CD4-positive, alpha-beta memory T cell (primary cell): ENCODE data around the gene CLSTN1. TPM values are rescaled to one million over a fixed set of nuclear protein-coding genes. Genes with fewer than 3 reads are reported as not detected.

Source experiments
- CTCF ChIA-PET: fragments of 350-600 bp; sonication (Branson Sonifier 250); formaldehyde crosslinking; loops from one replicate; lab custom pipeline; 2021; ENCODE audit warnings: inconsistent platforms; ENCODE audit not compliant: partially characterized antibody; lab: Charles Lee
- POLR2A ChIA-PET: fragments of 350-600 bp; sonication (Branson Sonifier 250); formaldehyde crosslinking; loops from one replicate; lab custom pipeline; 2021; ENCODE audit not compliant: partially characterized antibody; lab: Charles Lee
- DNase-seq, 5 donors: peaks; one replicate each; pipeline versions ENCODE4 v3.0.0 to v3.0.0-alpha.2; 2020 to 2022; ENCODE audit warnings: mixed read lengths in 1 of 5
- H3K27ac ChIP-seq: one replicate; pipeline ENCODE4 v1.7.0; 2013; ENCODE audit warnings: low read depth, low read length
- H3K27me3 ChIP-seq: 2 replicates; pipeline ENCODE4 v1.7.0; 2013; ENCODE audit warnings: mild to moderate bottlenecking, low read length, moderate library complexity; ENCODE audit not compliant: insufficient read depth
- H3K36me3 ChIP-seq: 2 replicates; pipeline ENCODE4 v1.7.0; 2013; ENCODE audit warnings: mild to moderate bottlenecking, low read length, moderate library complexity; ENCODE audit not compliant: insufficient read depth
- H3K4me1 ChIP-seq: 2 replicates; pipeline ENCODE4 v1.7.0; 2013; ENCODE audit warnings: mild to moderate bottlenecking, low read length, moderate library complexity; ENCODE audit not compliant: insufficient read depth
- H3K4me3 ChIP-seq, 2 donors: one replicate each; pipeline ENCODE4 v1.7.0; 2013; ENCODE audit warnings: low read length in 2 of 2, mild to moderate bottlenecking in 1 of 2
- H3K9me3 ChIP-seq, 2 donors: one replicate each; pipeline ENCODE4 v1.7.0; 2013; ENCODE audit warnings: low read length in 2 of 2, control low read depth in 1 of 2; ENCODE audit not compliant: control insufficient read depth in 1 of 2
- H3K27ac Mint-ChIP-seq, 7 donors: one replicate each; pipeline ENCODE4 v1.8.0; 2020 to 2021; ENCODE audit warnings: mixed read lengths in 7 of 7, mild to moderate bottlenecking in 6 of 7, inconsistent platforms in 3 of 7, moderate library complexity in 3 of 7
- H3K27me3 Mint-ChIP-seq, 2 donors: one replicate each; pipeline ENCODE4 v1.8.0; 2020 to 2021; ENCODE audit warnings: mixed read lengths in 2 of 2
- H3K36me3 Mint-ChIP-seq, 2 donors: one replicate each; pipeline ENCODE4 v1.8.0; 2020 to 2021; ENCODE audit warnings: mixed read lengths in 2 of 2, inconsistent platforms in 1 of 2, mild to moderate bottlenecking in 1 of 2
- H3K4me1 Mint-ChIP-seq, 4 donors: one replicate each; pipeline ENCODE4 v1.8.0; 2020 to 2021; ENCODE audit warnings: mixed read lengths in 4 of 4, mild to moderate bottlenecking in 1 of 4
- H3K4me3 Mint-ChIP-seq, 8 donors: one replicate each; pipeline ENCODE4 v1.8.0; 2020 to 2021; ENCODE audit warnings: mixed read lengths in 8 of 8, mild to moderate bottlenecking in 7 of 8, moderate library complexity in 6 of 8, inconsistent platforms in 3 of 8
- H3K9me3 Mint-ChIP-seq, 8 donors: one replicate each; pipeline ENCODE4 v1.8.0; 2020 to 2021; ENCODE audit warnings: mixed read lengths in 8 of 8, mild to moderate bottlenecking in 5 of 8, inconsistent platforms in 3 of 8, moderate library complexity in 1 of 8
- intact Hi-C: fragments of 100-400 bp; cut with micrococcal nuclease; formaldehyde crosslinking; loops from one replicate; pipeline ENCODE4 v1.15.1; 2023
- polyA plus RNA-seq, 2 donors: library from polyadenylated mRNA; unstranded; fragments of 300-500 nt; fragmentation: Illumina TruSeq; gene quantifications; one replicate each; pipeline ENCODE4 v1.2.3, GENCODE V29; 2021
- total RNA-seq, 2 experiments: library from RNA; stranded (reverse); gene quantifications; one replicate each; pipeline ENCODE4 v1.2.3, GENCODE V29; 2021

The CLSTN1 gene
- total and polyA plus RNA-seq, 4 experiments from 2014 or later: 6.9 to 109 (median 78.7) TPM

DNA sequence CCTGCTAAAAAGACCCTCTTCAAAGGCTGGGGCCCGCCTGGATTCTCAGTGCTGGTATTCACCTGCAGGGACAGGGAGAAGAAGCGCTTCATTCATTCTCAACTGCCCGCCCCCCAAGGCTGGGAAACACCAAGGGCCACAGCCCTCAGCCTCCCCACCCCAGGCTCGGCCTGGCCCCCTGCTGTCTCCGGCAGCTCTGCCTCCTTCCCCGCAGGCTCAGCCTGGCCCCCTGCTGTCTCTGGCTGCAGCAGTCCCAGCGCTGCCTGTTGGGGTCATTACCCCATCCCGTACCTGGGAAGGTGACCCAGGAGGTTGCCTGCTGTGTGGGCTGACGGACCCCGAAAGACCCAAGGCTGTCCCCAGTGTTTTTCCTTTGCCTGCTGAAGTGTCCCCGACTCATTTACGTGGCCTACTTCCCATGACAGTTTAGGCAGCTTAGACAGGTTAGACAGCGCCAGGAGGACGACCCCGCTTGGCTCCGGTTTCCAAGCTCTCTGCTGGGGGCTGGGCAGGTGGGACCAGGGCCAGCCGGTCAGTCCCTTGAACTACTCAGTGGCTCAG, 22.9 kb upstream of the CLSTN1 start:
- no peaks in the 10 kb centered on the region for H3K9me3 Mint-ChIP-seq
- H3K9me3 ChIP-seq: no peaks in the 10 kb centered on the region
- H3K27ac Mint-ChIP-seq: no peak overlapping the region
- no peaks in the 10 kb centered on the region for H3K36me3 ChIP-seq
- H3K27ac ChIP-seq: no peak overlapping the region
- no peaks in the 10 kb centered on the region for H3K4me1 ChIP-seq
- H3K27me3 Mint-ChIP-seq: no peaks in the 10 kb centered on the region
- intact Hi-C loops: no loop called here
- CTCF ChIA-PET: no interaction called here
- no peak overlapping the region for H3K4me3 Mint-ChIP-seq
- no peak for DNase-seq
- POLR2A ChIA-PET: no interaction called here
- no peaks in the 10 kb centered on the region for H3K27me3 ChIP-seq
- no peak overlapping the region for H3K4me3 ChIP-seq
- H3K4me1 Mint-ChIP-seq: peaks cover 0 to 2% (median 0%) of the 10 kb centered on the region in 4 donors
- no peaks in the 10 kb centered on the region for H3K36me3 Mint-ChIP-seq

DNA sequence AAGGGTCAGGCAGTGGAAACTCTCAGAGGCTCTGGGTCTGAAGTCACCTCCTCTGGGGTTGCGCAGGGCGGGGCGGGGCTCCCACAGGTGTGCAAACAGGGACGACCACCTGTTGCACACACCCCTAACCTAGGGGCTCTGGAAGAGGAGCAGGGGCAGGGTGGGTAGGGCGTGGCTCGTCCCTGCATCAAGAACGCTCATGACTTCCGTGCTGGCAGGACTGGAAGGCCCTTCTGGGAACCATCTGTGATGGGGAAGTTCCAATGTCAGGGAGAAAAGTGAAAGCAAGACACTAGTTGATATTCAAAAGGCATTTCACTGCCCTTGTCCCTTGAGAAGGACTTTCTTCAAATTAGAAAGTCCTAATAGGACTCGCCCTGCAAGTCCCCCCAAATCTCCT, 22.1 kb upstream of the CLSTN1 start:
- no peaks in the 10 kb centered on the region for H3K9me3 Mint-ChIP-seq
- peaks cover 0 to 2% (median 0%) of the 10 kb centered on the region in 4 donors for H3K4me1 Mint-ChIP-seq
- H3K27me3 ChIP-seq: no peaks in the 10 kb centered on the region
- CTCF ChIA-PET: interaction anchor here (1.1 kb wide), 1 partner anchor 61 kb away, joined by 3 read pairs; no protein-coding TSS in a partner anchor
- no peaks in the 10 kb centered on the region for H3K9me3 ChIP-seq
- no peak overlapping the region for H3K4me3 ChIP-seq
- intact Hi-C loops: no loop called here
- POLR2A ChIA-PET: no interaction called here
- H3K27ac ChIP-seq: no peak overlapping the region
- no peaks in the 10 kb centered on the region for H3K4me1 ChIP-seq
- H3K27ac Mint-ChIP-seq: no peak overlapping the region
- H3K4me3 Mint-ChIP-seq: no peak overlapping the region
- no peak for DNase-seq
- no peaks in the 10 kb centered on the region for H3K27me3 Mint-ChIP-seq
- H3K36me3 Mint-ChIP-seq: peaks cover 0 to 3% of the 10 kb centered on the region in 2 donors
- no peaks in the 10 kb centered on the region for H3K36me3 ChIP-seq

DNA sequence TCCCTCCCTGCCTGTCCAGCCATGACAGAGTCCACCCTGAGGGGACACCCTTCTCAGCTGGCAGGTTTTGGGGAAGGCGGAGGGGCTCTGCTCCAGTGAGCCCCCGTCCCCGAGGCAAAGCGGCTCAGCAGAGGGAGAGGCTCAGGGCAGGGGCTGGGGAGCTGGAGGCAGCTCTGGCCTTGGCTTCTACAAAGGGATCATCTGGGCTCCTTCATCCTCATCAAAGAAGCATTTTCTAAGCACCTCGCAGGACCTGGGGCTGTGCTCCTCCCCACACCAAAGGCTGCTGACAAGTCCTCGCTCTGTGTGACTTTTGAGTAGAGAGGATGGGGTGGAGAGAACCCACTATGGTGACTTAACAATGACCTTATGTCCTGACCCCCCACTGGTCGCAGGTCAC, 21.0 kb upstream of the CLSTN1 start:
- Mint-ChIP-seq H3K4me3 (no peak overlapping the region), H3K4me1 (no peaks in the 10 kb centered on the region), H3K27me3 (no peaks in the 10 kb centered on the region), H3K36me3 (peaks cover 0 to 4% of the 10 kb centered on the region in 2 donors), H3K27ac (peak overlapping the region in 1 of 7 donors; percentile 51), H3K9me3 (no peaks in the 10 kb centered on the region)
- Histone ChIP-seq H3K4me3 (no peak overlapping the region), H3K9me3 (no peaks in the 10 kb centered on the region), H3K27me3 (no peaks in the 10 kb centered on the region), H3K4me1 (no peaks in the 10 kb centered on the region), H3K36me3 (no peaks in the 10 kb centered on the region), H3K27ac (no peak overlapping the region)
- POLR2A ChIA-PET: no interaction called here
- intact Hi-C loops: no loop called here
- CTCF ChIA-PET: interaction anchor here (1.1 kb wide), 1 partner anchor 60 kb away, joined by 3 read pairs; no protein-coding TSS in a partner anchor
- no peak for DNase-seq

DNA sequence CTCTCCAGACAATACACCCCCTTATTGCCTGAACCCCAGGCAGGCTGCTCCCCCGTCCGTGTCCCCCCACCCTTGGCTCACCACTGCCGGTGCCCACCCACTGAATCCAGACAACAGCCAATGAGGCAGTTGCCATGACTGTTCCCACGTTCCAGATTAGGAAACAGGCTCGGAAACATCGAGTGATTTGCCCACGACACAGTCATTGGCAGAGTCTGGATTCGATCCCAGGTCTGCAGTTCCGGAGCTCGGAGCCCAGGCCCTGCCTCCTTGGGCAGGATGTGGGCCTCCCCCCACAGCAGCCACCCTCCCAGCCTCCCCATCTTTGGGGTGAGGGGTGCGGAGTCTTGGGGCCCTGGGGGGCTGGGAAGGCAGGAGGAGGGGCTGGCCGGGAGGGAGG, 20.3 kb upstream of the CLSTN1 start:
- Histone ChIP-seq H3K4me1 (no peaks in the 10 kb centered on the region), H3K36me3 (no peaks in the 10 kb centered on the region), H3K9me3 (no peaks in the 10 kb centered on the region), H3K27me3 (no peaks in the 10 kb centered on the region), H3K27ac (no peak overlapping the region), H3K4me3 (no peak overlapping the region)
- POLR2A ChIA-PET: no interaction called here
- no peak for DNase-seq
- H3K4me3 Mint-ChIP-seq: no peak overlapping the region
- H3K4me1 Mint-ChIP-seq: no peaks in the 10 kb centered on the region
- H3K27ac Mint-ChIP-seq: no peak overlapping the region
- intact Hi-C loops: no loop called here
- no peaks in the 10 kb centered on the region for H3K27me3 Mint-ChIP-seq
- peaks cover 0 to 4% of the 10 kb centered on the region in 2 donors for H3K36me3 Mint-ChIP-seq
- CTCF ChIA-PET: interaction anchor here (1.1 kb wide), 1 partner anchor 59 kb away, joined by 5 read pairs; no protein-coding TSS in a partner anchor
- H3K9me3 Mint-ChIP-seq: no peaks in the 10 kb centered on the region

DNA sequence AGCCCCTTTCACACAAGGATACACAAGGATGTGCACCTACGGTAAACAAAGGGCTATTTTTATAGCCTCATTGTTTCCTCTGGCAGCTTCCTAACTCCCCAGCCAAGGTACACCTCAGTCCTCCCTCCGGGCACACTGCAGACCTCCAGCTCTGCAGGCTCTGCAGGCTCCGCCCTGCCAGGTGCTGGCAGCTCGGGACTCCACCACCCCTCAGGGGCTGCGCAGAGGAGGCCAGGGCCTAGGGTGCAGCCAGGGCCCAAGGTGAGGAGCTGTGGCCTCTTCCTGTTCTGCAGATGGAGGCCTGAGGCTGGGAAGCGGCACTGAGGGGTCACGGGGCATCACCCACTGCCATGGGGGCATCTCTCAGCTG, 19.8 kb upstream of the CLSTN1 start:
- Histone ChIP-seq H3K4me3 (no peak overlapping the region), H3K4me1 (no peaks in the 10 kb centered on the region), H3K27ac (no peak overlapping the region), H3K9me3 (no peaks in the 10 kb centered on the region), H3K36me3 (no peaks in the 10 kb centered on the region), H3K27me3 (no peaks in the 10 kb centered on the region)
- ChIA-PET POLR2A (no interaction called here), CTCF (interaction anchor here (1.1 kb wide), 1 partner anchor 59 kb away, joined by 5 read pairs; no protein-coding TSS in a partner anchor)
- DNase-seq: no peak
- Mint-ChIP-seq H3K27ac (peak overlapping the region in 1 of 7 donors; percentile 0), H3K36me3 (peaks cover 0 to 4% of the 10 kb centered on the region in 2 donors), H3K9me3 (no peaks in the 10 kb centered on the region), H3K4me1 (no peaks in the 10 kb centered on the region), H3K27me3 (no peaks in the 10 kb centered on the region), H3K4me3 (no peak overlapping the region)
- intact Hi-C loops: no loop called here

DNA sequence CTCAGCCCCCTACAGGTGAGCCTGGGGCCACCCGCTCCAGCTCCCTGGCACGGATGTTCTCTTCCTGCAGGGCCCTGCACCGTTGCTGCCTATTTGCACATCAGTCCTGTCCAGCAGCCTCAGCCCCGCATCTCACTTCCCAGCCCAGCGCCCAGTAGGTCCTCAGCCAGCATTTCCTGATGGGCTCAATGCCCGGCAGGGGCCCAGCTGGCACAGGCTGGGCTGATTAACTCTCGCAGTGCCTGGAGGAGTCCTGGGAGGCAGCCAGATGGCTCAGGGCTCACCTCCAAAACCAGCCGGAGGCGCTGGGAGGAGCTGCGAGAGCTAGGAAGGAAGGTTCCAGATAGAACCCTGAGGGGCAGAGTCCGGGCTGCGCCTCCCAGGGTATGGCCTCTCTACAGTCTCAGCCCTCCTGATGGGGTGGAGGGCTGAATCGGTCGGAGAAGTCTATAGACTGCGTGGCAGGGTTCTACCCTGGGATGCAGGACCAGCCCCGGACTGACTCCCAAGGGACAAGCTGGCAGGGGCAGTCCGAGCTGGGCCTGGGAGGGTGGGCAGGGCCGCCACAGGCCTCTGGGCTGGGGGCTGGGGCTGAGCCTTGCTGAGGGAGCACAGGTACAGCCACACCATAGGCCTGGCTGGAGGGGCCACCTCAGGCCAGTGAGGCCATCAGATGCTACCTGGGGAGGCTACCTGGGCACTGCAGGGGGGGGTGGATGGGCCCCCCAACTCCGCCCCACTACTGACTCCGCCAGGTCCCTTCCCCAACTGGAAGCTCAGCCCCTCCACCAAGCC, 19.2 kb upstream of the CLSTN1 start:
- ChIA-PET POLR2A (no interaction called here), CTCF (interaction anchor here (1.1 kb wide), 1 partner anchor 58 kb away, joined by 5 read pairs; no protein-coding TSS in a partner anchor)
- Mint-ChIP-seq H3K36me3 (peaks cover 0 to 4% of the 10 kb centered on the region in 2 donors), H3K27ac (no peak overlapping the region), H3K9me3 (no peaks in the 10 kb centered on the region), H3K4me1 (no peaks in the 10 kb centered on the region), H3K27me3 (no peaks in the 10 kb centered on the region), H3K4me3 (no peak overlapping the region)
- no peaks in the 10 kb centered on the region for H3K4me1 ChIP-seq
- H3K4me3 ChIP-seq: no peak overlapping the region
- intact Hi-C loops: no loop called here
- DNase-seq: no peak
- no peaks in the 10 kb centered on the region for H3K36me3 ChIP-seq
- no peaks in the 10 kb centered on the region for H3K27me3 ChIP-seq
- H3K27ac ChIP-seq: no peak overlapping the region
- no peaks in the 10 kb centered on the region for H3K9me3 ChIP-seq

DNA sequence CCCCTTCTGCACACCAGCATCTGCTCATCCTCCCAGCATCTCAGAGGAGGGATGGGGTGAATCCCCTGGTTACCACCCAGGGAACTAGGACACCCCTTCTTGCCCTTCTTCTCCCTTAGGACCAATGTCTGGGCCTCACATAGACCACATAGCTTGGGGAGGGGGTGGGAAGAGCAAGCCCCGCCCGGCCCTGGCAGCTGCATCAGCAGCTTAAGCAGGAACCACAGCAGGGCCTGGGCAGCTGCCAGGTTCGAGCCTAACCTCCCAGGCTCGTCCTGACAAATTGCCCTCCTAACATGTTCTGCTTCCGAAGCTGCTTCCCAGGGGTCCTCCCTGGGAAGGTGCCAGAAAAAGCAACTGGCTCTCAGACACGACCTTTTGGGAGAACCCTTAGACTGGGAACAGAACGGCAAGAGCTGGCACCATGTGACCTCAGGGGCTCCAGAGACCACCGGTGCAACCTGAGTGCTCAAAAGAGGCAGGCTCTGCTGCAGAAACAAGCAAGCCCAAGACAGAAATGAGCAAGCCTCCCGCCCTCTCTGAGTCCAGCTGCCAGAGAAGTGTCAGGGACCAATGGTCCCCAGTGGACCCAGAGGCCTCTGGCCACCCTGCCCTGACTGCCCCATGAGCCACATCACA, 18.4 kb upstream of the CLSTN1 start:
- Mint-ChIP-seq H3K27ac (peak overlapping the region in 1 of 7 donors; percentile 73), H3K9me3 (no peaks in the 10 kb centered on the region), H3K27me3 (no peaks in the 10 kb centered on the region), H3K36me3 (peaks cover 0 to 4% of the 10 kb centered on the region in 2 donors), H3K4me1 (no peaks in the 10 kb centered on the region), H3K4me3 (no peak overlapping the region)
- DNase-seq: no peak
- ChIA-PET POLR2A (no interaction called here), CTCF (no interaction called here)
- Histone ChIP-seq H3K27me3 (no peaks in the 10 kb centered on the region), H3K36me3 (no peaks in the 10 kb centered on the region), H3K4me1 (no peaks in the 10 kb centered on the region), H3K9me3 (no peaks in the 10 kb centered on the region), H3K27ac (no peak overlapping the region), H3K4me3 (no peak overlapping the region)
- intact Hi-C loops: no loop called here
